Measurements from ENCODE around the gene SNCB. TPM values are rescaled to one million over a fixed set of nuclear protein-coding genes. Genes with fewer than 3 reads are reported as not detected.
A peak's percentile ranks its signal among the peaks of the same experiment; 100 is the strongest.

The SNCB gene
- total RNA-seq, 1 donor from 2014 or later, result not detected

DNA sequence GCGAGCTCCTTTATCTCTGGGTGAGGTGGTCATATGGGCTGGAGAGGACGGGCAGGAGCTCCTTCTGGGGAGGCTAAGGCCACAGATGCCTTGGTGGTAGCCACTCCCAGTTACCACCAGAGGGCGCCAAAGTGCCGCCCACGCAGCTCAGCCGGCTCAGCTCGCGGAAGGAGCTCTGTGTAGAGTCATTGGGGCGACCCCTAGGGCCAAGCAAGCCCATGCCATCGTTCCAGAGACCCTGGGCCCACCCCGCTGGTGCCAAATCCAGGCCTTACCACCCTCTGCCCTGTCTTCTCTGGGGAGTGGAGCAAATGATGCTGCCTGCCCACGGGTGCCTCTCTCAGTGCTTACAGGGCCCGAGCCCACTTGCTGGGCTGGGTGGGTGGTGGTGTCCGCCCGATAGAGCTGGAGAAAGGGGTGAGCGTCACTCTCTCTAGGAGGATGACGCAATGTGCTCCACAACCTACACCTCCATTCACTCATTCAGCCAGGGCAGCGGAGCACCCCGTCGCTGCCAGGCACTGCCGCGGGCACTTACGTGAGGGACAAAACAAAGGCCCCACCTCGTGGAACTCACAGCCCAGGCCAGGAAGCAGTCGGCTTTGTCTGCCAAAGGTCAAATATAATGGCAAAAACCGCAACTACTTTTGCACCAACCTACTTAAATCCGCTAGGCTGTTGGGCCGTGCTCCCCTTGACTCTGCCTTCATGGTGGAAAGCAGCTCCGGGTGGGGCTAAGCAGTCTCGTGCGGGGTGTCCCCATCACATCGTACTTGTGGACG lies 30.7 kb upstream of the SNCB start:
- Mint-ChIP-seq H3K27ac (no peak overlapping the region), H3K9me3 (no peaks in the 10 kb centered on the region), H3K27me3 (ENCODE audit: insufficient read depth, low read depth) (peaks cover 8% of the 10 kb centered on the region), H3K4me3 (no peak overlapping the region), H3K4me1 (peaks cover 7% of the 10 kb centered on the region), H3K36me3 (no peaks in the 10 kb centered on the region)
- H4K20me1 ChIP-seq (ENCODE audit: low read depth), result peaks cover 8% of the 10 kb centered on the region
- peaks cover 12% of the 10 kb centered on the region for H3F3A ChIP-seq (ENCODE audit: low read depth)
- H3K9me3 ChIP-seq (ENCODE audit: low read depth), result no peaks in the 10 kb centered on the region
- H3K4me2 ChIP-seq, result no peak overlapping the region
- no peak for TF ChIP-seq EZH2 (IDR thresholded peaks at IDR 0.05)
- no peak for TF ChIP-seq EZH2phosphoT487 (IDR thresholded peaks at IDR 0.05)
- peak; percentile 95 for TF ChIP-seq CTCF (IDR thresholded peaks at IDR 0.05)
- H2AFZ ChIP-seq (replicated peaks), result no peak overlapping the region
- H3K27ac ChIP-seq, result no peak overlapping the region
- DNase-seq (ENCODE audit: low spot score), result peak; percentile 93
- peaks cover 14% of the 10 kb centered on the region for H3K4me1 ChIP-seq
- no peaks in the 10 kb centered on the region for H3K79me2 ChIP-seq (ENCODE audit: low read depth)
- H3K27me3 ChIP-seq, result no peaks in the 10 kb centered on the region
- no peaks in the 10 kb centered on the region for H3K36me3 ChIP-seq
- H3K9ac ChIP-seq, result no peak overlapping the region
- H3K4me3 ChIP-seq, result no peak overlapping the region

GRCh38 chr5:176660530-176660859 lies 30.2 kb upstream of the SNCB start:
- Histone ChIP-seq H3K36me3 (no peaks in the 10 kb centered on the region), H2AFZ (replicated peaks) (no peak overlapping the region), H3K27ac (no peak overlapping the region), H3K79me2 (ENCODE audit: low read depth) (no peaks in the 10 kb centered on the region), H3K4me3 (no peak overlapping the region), H3K27me3 (no peaks in the 10 kb centered on the region), H3K4me1 (peaks cover 14% of the 10 kb centered on the region), H3K4me2 (no peak overlapping the region), H4K20me1 (ENCODE audit: low read depth) (peaks cover 8% of the 10 kb centered on the region), H3F3A (ENCODE audit: low read depth) (peaks cover 12% of the 10 kb centered on the region), H3K9ac (no peak overlapping the region), H3K9me3 (ENCODE audit: low read depth) (no peaks in the 10 kb centered on the region)
- H3K27ac Mint-ChIP-seq, result no peak overlapping the region
- H3K4me1 Mint-ChIP-seq, result peaks cover 7% of the 10 kb centered on the region
- no peaks in the 10 kb centered on the region for H3K9me3 Mint-ChIP-seq
- TF ChIP-seq CTCF (IDR thresholded peaks at IDR 0.05) (no peak), EZH2 (IDR thresholded peaks at IDR 0.05) (no peak), EZH2phosphoT487 (IDR thresholded peaks at IDR 0.05) (no peak)
- no peaks in the 10 kb centered on the region for H3K36me3 Mint-ChIP-seq
- no peak for DNase-seq (ENCODE audit: low spot score)
- peaks cover 8% of the 10 kb centered on the region for H3K27me3 Mint-ChIP-seq (ENCODE audit: insufficient read depth, low read depth)
- H3K4me3 Mint-ChIP-seq, result no peak overlapping the region

DNA sequence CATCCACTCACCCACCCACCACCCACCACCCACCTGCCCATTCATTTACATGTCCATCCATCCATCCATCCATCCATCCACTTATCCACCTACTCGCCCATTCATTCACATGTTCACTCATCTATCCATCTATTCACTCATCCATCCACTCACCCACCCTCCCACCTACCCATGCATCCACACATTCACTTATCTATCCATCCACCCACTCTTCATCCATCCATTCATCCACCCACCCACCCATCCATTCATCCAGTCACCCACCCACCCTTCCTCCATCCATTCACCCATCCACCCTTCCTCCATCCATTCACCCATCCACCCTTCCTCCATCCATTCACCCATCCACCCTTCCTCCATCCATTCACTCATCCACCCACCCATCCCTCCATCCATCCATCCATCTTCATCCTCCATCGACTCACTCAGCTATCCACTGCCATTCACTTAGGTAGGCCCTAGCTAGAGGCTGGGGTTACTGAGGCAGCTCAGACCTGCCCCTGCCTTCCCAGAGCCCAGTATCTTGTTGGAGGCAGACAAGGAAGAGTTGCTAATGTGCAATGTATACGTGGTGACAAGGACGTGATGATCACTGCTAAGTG lies 29.6 kb upstream of the SNCB start:
- no peaks in the 10 kb centered on the region for H3K36me3 Mint-ChIP-seq
- peaks cover 7% of the 10 kb centered on the region for H3K4me1 Mint-ChIP-seq
- Histone ChIP-seq H3K9ac (no peak overlapping the region), H3K4me2 (no peak overlapping the region), H3K4me1 (peaks cover 11% of the 10 kb centered on the region), H3K9me3 (ENCODE audit: low read depth) (no peaks in the 10 kb centered on the region), H3K36me3 (no peaks in the 10 kb centered on the region), H3K27ac (no peak overlapping the region), H3K79me2 (ENCODE audit: low read depth) (no peaks in the 10 kb centered on the region), H3K27me3 (no peaks in the 10 kb centered on the region), H2AFZ (replicated peaks) (no peak overlapping the region), H4K20me1 (ENCODE audit: low read depth) (peaks cover 8% of the 10 kb centered on the region), H3F3A (ENCODE audit: low read depth) (peaks cover 10% of the 10 kb centered on the region), H3K4me3 (no peak overlapping the region)
- H3K27me3 Mint-ChIP-seq (ENCODE audit: insufficient read depth, low read depth), result peaks cover 8% of the 10 kb centered on the region
- TF ChIP-seq CTCF (IDR thresholded peaks at IDR 0.05), result no peak
- no peak for TF ChIP-seq EZH2 (IDR thresholded peaks at IDR 0.05)
- no peak for TF ChIP-seq EZH2phosphoT487 (IDR thresholded peaks at IDR 0.05)
- no peak overlapping the region for H3K27ac Mint-ChIP-seq
- DNase-seq (ENCODE audit: low spot score), result no peak
- H3K4me3 Mint-ChIP-seq, result no peak overlapping the region
- H3K9me3 Mint-ChIP-seq, result no peaks in the 10 kb centered on the region
